Lung (tissue), 12 donors: Measurements from ENCODE around the gene PRSS33. TPM values are rescaled to one million over a fixed set of nuclear protein-coding genes. Genes with fewer than 3 reads are reported as not detected.

Experiments used
- ATAC-seq: fragments of 200-7000 bp; cut with Tn5 transposase; one replicate; pipeline ENCODE4 v1.9.1; 2020; ENCODE audit warnings: moderate number of reproducible peaks; ENCODE audit not compliant: insufficient read depth, low FRiP score
- DNase-seq, 3 donors: peaks; one replicate each; pipeline ENCODE4 v3.0.0-alpha.2; 2013 to 2017
- H3K27ac ChIP-seq, 2 donors: one replicate each; pipeline ENCODE4 v1.5.1; 2013; ENCODE audit warnings: mild to moderate bottlenecking in 2 of 2, moderate library complexity in 2 of 2, control low read depth in 1 of 2, inconsistent platforms in 1 of 2, low read depth in 1 of 2, low read length in 1 of 2
- H3K27me3 ChIP-seq, 3 donors: one replicate each; pipeline ENCODE4 v1.5.1; 2013; ENCODE audit warnings: low read length in 2 of 3; ENCODE audit not compliant: control insufficient read depth in 3 of 3, insufficient read depth in 3 of 3
- H3K36me3 ChIP-seq, 4 donors: one replicate each; pipeline ENCODE4 v1.5.1; 2013; ENCODE audit warnings: low read length in 4 of 4, mild to moderate bottlenecking in 1 of 4, moderate library complexity in 1 of 4; ENCODE audit not compliant: control insufficient read depth in 4 of 4, insufficient read depth in 4 of 4
- H3K4me1 ChIP-seq, 5 donors: one replicate each; pipeline ENCODE4 v1.5.1; 2013; ENCODE audit warnings: low read length in 5 of 5, mild to moderate bottlenecking in 2 of 5, moderate library complexity in 1 of 5; ENCODE audit not compliant: control insufficient read depth in 5 of 5, insufficient read depth in 5 of 5
- H3K4me3 ChIP-seq: one replicate; pipeline ENCODE4 v1.5.1; 2013; ENCODE audit warnings: mild to moderate bottlenecking, control low read depth, moderate library complexity
- H3K9ac ChIP-seq, 2 donors: one replicate each; pipeline ENCODE4 v1.5.1; 2013; ENCODE audit warnings: low read length in 2 of 2, control low read depth in 1 of 2; ENCODE audit not compliant: insufficient read depth in 1 of 2
- H3K9me3 ChIP-seq, 4 donors: one replicate each; pipeline ENCODE4 v1.5.1; 2013; ENCODE audit warnings: low read length in 3 of 4, mild to moderate bottlenecking in 1 of 4, moderate library complexity in 1 of 4; ENCODE audit not compliant: control insufficient read depth in 4 of 4, insufficient read depth in 3 of 4
- CTCF ChIP-seq: IDR thresholded peaks from 2 replicates; pipeline ENCODE4 v1.5.1; 2012; ENCODE audit warnings: mild to moderate bottlenecking; ENCODE audit errors: control extremely low read depth, extremely low read depth
- WGBS, 2 donors: extraction: QIAGEN DNeasy Blood & Tissue Kit; methylation state at CpG; one replicate each; pipeline ENCODE4 v1.1.7; 2013; 5-methylcytosine and 5-hydroxymethylcytosine counted together
- polyA plus RNA-seq, 2 donors: library from polyadenylated mRNA; stranded (reverse); fragments of 200-250 nt; gene quantifications; one replicate each; pipeline ENCODE4 v1.2.1, GENCODE V29; 2013
- total RNA-seq, 2 donors: library from RNA; depleted of rRNA in 1 of 2; stranded (reverse); fragments of >200 nt in 1 of 2; gene quantifications; one replicate each; pipeline ENCODE4 v1.2.1, GENCODE V29; 2014 to 2021
- donor health status: control.
- donor health status: control.
- donor health status: Bipolar disorder and iron deficiency.
- donor health status: healthy.
- donor health status: DM: yes; HTN: yes; CAD: no.

The PRSS33 gene
- total and polyA plus RNA-seq, 4 donors: 0.08 to 0.12 TPM; not detected in 2

- Histone ChIP-seq H3K27me3 (peaks cover 0 to 3% (median 0%) of the 10 kb centered on the region in 3 donors), H3K27ac (no peak overlapping the region), H3K9ac (no peak overlapping the region), H3K9me3 (no peaks in the 10 kb centered on the region), H3K4me3 (no peak overlapping the region), H3K4me1 (no peaks in the 10 kb centered on the region), H3K36me3 (no peaks in the 10 kb centered on the region)
- TF ChIP-seq CTCF: no peak
- DNase-seq: no peak
- no peak for ATAC-seq
- WGBS, 2 donors: 53 to 72% methylated on average over 4 of the region's 4 CpGs
These were observed 35.1 kb upstream of the PRSS33 start for GRCh38 chr16:2822496-2822895.

- 72 to 76% methylated on average over 8 of the region's 8 CpGs for WGBS, 2 donors
- DNase-seq (no peak), ATAC-seq (no peak)
- H3K4me3 ChIP-seq: no peak overlapping the region
- H3K9ac ChIP-seq: no peak overlapping the region
- H3K9me3 ChIP-seq: no peaks in the 10 kb centered on the region
- no peaks in the 10 kb centered on the region for H3K36me3 ChIP-seq
- no peaks in the 10 kb centered on the region for H3K4me1 ChIP-seq
- H3K27me3 ChIP-seq: peaks cover 0 to 3% (median 0%) of the 10 kb centered on the region in 3 donors
- no peak overlapping the region for H3K27ac ChIP-seq
- TF ChIP-seq CTCF: no peak
These were observed 34.8 kb upstream of the PRSS33 start for GRCh38 chr16:2822158-2822495.

- H3K9me3 ChIP-seq: no peaks in the 10 kb centered on the region
- no peak for DNase-seq
These were observed 34.3 kb upstream of the PRSS33 start for GRCh38 chr16:2821487-2822157.

More at GRCh38 chr16:2821487-2822157, 34.3 kb upstream of the PRSS33 start:
- ATAC-seq: no peak
- H3K4me1 ChIP-seq: no peaks in the 10 kb centered on the region
- no peak overlapping the region for H3K27ac ChIP-seq
- H3K27me3 ChIP-seq: peaks cover 0 to 3% (median 0%) of the 10 kb centered on the region in 3 donors
- H3K36me3 ChIP-seq: no peaks in the 10 kb centered on the region
- H3K9ac ChIP-seq: no peak overlapping the region
- no peak overlapping the region for H3K4me3 ChIP-seq
- TF ChIP-seq CTCF: no peak
- 77 to 87% methylated on average over 9 of the region's 9 CpGs for WGBS, 2 donors
